NCI-H748 (cell line): ENCODE measurements around the gene MYRIP.
"Not testable (repeated sequence)": the region's sequence is repeated elsewhere in the genome, so short reads cannot be mapped to it uniquely, and the experiment has no call there.

ENCODE experiments used
- DNase-seq: peaks from one replicate; lab custom pipeline; 2025; ENCODE audit not compliant: unreplicated experiment; lab: John Stamatoyannopoulos, UW

Gene MYRIP

DNA sequence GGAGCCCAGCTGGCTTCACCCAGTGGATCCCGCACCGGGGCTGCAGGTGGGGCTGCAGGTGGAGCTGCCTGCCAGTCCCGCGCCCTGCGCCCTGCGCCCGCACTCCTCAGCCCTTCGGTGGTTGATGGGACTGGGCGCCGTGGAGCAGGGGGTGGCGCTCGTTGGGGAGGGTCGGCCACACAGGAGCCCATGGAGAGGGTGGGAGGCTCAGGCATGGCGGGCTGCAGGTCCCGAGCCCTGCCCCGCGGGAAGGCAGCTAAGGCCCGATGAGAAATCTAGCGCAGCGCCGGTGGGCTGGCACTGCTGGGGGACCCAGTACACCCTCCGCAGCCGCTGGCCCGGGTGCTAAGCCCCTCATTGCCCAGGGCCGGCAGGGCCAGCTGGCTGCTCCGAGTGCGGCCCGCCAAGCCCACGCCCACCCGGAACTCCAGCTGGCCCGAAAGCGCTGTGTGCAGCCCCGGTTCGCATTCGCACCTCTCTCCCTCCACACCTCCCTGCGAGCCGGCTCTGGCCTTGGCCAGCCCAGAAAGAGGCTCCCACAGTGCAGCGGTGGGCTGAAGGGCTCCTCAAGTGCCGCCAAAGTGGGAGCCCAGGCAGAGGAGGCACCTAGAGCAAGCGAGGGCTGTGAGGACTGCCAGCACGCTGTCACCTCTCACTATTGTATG is 268.6 kb downstream of the MYRIP start:
- DNase-seq = not testable (repeated sequence)

DNA sequence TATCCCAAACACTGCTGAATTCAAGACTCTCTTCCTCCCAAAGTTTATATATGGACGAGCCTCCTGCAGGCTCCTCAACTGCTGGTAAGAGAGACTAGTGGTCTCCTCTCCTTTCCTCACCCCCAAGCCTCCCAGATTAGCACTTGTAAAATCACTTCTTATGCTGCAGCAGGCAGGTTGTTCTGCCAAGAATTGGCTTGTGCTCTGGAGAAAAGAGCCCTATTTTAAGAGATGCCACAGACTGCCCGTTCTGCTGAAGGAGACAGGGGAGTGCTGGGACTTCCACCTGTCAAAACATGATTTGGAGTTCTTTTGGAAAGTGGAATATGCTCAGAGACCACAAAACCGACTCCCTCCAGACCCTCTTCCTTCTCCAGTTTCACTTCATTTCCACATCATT is 269.2 kb downstream of the MYRIP start:
- DNase-seq = no peak

GRCh38 chr3:40079203-40079846 is 269.9 kb downstream of the MYRIP start:
- no peak for DNase-seq

- no peak for DNase-seq
Measured at GRCh38 chr3:40079847-40080240, 270.4 kb downstream of the MYRIP start.

- DNase-seq = no peak
Measured at GRCh38 chr3:40083066-40083465, 273.7 kb downstream of the MYRIP start.

- not testable (repeated sequence) for DNase-seq
Measured at GRCh38 chr3:40084424-40084823, 275.0 kb downstream of the MYRIP start.

DNA sequence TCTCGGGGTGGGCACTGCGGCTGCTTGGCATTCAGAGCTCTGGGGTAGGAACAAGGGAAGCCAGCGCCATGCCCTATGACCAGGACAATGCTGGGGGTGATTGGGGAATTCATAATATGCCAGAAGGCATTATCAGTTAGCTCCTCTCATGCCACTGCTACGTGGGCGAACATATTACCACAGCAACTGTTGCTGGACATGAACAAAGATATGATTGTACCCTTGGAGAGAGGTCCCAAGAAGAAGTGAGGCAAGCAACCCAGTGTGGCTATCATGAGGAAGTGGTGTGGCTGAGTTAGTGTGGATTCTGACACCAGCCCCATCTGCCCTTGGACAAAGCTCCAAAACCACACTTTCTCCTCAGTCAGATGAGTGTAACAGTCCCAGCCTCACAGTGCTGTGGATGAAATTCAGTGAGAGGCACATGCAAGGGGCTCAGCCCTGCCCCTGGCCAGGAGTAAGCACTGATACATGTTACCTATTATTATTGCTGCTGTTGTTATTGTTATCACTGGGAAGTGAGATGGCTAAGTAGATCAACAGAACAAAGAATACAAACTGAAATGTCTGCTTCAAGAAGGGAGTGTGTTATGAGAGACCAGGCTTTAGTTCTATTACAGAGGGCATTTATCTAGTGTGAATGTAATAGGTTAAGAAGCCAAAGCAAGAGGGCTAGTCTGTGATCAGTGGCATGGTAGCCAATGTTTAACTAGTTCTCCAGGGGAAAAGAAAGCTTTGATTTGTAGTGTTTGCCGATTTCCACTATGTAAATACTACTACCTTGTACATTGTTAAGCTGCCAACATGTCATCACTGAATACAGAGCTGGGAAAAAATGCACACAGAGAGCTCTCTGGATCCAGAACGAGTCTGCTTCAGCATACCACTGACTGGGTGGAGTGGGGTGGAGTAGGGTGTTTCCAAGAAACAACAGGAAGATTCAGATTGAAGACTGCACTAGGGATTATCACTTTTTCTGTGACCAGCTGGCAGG is 277.8 kb downstream of the MYRIP start:
- DNase-seq = peak; percentile 54

DNA sequence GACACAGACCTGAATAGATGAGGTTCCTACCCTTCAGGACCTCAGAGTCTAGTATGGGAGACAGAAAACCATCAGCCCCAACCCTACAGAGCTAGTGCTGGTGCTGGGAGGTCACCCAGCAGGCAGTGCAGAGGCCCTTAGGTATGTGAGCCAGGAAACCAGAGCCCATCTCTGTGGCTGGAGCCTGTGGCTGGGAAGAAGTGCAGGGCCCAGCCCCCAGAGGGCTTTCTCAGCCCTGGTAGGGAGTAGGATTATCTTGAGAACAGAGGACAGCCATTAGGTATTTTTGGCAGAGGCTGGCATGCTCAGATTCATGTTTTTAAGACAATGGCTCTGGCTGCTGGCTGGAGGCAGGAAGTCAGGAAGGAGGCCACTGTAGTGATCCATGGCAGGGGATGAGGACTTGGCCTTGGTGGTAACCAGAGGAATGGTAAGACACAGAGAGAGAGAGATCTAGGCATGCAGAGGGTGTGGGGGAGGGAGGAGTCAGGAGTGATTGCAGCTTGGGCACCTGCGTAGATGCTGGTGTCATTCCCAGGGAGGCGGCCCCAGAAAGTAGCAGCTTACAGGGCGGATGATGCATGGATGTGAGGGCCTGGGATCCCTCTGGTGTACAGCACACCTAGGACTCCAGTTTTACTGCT is 279.2 kb downstream of the MYRIP start:
- no peak for DNase-seq

- DNase-seq = no peak
Measured at GRCh38 chr3:40096661-40097111, 287.3 kb downstream of the MYRIP start.

- no peak for DNase-seq
Measured at GRCh38 chr3:40097131-40098117, 288.0 kb downstream of the MYRIP start.

- no peak for DNase-seq
Measured at GRCh38 chr3:40098261-40098759, 288.9 kb downstream of the MYRIP start.

- no peak for DNase-seq
Measured at GRCh38 chr3:40099871-40100270, 290.5 kb downstream of the MYRIP start.

GRCh38 chr3:40102182-40102581 is 292.8 kb downstream of the MYRIP start:
- DNase-seq = no peak

- DNase-seq = no peak
Measured at GRCh38 chr3:40103829-40104228, 294.4 kb downstream of the MYRIP start.

DNA sequence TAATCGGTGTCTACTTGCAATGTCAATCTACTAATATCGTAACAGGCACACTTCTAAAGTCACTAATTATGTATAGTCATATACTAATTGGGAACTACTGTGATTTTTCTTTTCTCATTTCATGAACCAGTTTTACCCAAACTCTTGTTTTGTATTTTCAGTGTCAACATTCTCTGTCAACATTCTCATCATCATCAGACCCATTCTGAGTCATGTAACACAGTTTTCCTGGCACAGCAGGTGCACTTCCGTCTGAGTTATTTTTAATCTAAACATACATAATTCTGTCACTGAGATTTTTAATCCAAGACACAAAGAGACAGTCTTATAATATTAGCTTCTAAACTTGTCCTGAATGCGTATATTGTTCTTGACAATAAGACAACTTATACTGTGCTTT is 295.0 kb downstream of the MYRIP start:
- DNase-seq = no peak

GRCh38 chr3:40108643-40109042 is 299.2 kb downstream of the MYRIP start:
- no peak for DNase-seq

DNA sequence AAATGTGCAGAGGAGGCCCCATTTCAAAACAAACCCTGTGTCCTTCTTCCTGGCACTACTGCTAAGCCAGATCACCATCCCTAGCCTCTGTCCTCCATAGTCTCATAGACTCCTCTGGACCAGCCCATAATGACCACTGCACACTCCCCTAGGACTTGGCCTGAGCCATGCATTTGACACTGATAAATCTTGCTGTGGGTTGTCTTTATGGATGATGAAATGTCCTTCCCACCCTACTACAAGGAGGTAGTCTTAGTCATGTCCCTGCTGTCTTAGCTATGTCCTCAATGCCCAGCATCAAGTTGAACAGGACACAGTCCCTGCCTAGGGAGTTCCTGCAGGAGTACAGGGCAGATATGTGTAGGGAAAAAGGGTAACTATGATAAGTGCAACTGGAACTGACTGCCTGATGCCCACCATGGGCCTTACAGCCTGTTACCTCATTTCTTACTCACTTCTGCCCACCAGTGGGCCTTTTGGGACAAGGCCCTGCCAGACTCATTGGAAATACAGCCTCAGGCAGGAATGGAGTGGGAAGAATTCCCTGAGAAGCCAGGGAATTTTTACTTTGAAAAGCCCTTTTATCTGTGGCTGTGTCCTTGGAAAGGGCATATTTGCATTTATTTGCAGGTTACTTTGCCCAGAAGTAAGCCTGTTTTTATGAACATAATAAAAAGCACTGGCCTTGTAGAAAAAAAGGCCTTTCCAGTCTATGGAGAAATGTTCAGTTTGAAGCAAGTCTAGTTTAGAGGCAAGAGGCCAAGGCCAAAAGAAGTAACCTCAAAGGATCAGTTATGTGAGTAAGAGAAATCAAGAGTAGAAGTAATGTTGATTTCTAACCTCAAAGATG is 300.5 kb downstream of the MYRIP start:
- peak; percentile 8 for DNase-seq

DNA sequence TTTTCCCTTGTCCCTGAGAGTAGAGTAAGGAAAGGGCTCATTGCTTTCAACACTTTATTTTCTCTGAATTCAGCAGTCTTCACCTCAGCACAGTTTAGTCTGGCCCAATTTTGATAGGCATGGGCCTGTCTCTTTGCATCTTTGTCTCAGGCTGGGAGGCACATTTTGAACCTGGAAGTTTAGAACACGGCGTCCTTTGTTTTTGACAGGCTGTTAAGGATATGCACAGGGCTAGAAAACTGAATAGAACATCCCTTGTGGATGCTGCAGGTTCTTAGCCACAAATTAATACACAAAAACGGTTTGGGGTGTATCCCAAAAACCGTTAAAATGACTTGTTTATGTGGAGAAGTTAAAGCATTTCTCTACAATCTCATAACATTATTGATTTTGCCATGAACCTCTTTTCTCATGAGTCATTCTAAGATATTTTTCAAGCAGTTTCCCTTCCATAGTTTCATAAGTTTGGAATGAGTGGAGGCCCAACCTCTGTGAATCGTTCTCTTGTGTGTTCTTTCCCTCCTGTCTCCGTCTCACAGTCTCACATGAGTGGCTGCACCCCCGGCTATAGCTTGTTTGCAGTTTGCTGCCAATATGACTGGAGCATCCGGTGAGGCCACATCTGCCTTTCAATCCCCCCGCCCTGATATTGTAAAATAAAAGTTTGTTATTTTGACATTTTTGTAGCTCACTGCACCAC is 307.2 kb downstream of the MYRIP start:
- no peak for DNase-seq
